ENCODE measurements around the gene NDST1.

Gene NDST1

GRCh38 chr5:150540615-150541396 is 32.9 kb downstream of the NDST1 start:
- no peak for DNase-seq (ENCODE audit: low read depth in 4 of 4, low spot score in 1 of 4)

DNA sequence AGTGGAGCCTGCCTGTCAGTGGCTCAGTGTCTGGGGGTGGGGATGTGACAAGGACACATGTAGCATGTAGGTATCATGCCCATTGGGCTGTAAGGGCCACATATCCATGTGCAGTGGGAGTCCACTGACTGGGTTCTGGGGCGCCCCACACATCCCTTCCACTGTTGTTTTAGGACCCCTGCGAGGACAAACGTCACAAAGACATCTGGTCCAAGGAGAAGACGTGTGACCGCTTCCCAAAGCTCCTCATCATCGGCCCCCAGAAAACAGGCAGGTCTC is 33.4 kb downstream of the NDST1 start:
- DNase-seq (ENCODE audit: low read depth in 4 of 4, low spot score in 1 of 4): no peak

- DNase-seq (ENCODE audit: low read depth in 4 of 4, low spot score in 1 of 4): no peak
These were observed 34.0 kb downstream of the NDST1 start for GRCh38 chr5:150541895-150542294.

- no peak for DNase-seq (ENCODE audit: low read depth in 4 of 4, low spot score in 1 of 4)
These were observed 35.1 kb downstream of the NDST1 start for GRCh38 chr5:150542933-150543445.

- peak; percentile 13 to 49 (median 41) for DNase-seq (ENCODE audit: low read depth in 4 of 4, low spot score in 1 of 4)
These were observed 36.8 kb downstream of the NDST1 start for GRCh38 chr5:150544611-150545219.

DNA sequence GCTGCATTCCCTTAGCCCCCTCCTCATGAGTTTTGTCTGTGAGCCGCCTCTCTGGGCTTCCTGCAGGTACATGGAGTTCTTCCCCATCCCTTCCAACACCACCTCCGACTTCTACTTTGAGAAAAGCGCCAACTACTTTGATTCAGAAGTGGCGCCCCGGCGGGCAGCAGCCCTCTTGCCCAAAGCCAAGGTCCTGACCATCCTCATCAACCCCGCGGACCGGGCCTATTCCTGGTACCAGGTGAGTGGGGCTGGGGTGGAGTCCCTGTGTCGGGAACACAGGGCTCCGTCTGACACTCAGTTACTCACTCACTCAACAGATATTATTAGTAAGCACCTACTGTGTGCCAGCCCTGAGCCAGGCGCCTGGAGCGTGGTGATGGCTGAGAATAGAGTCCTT is 37.3 kb downstream of the NDST1 start:
- DNase-seq (ENCODE audit: low read depth in 4 of 4, low spot score in 1 of 4): no peak

- DNase-seq (ENCODE audit: low read depth in 4 of 4, low spot score in 1 of 4): no peak
These were observed 40.2 kb downstream of the NDST1 start for GRCh38 chr5:150548123-150548522.

- DNase-seq (ENCODE audit: low read depth in 4 of 4, low spot score in 1 of 4): no peak
These were observed 41.8 kb downstream of the NDST1 start for GRCh38 chr5:150549735-150550134.

DNA sequence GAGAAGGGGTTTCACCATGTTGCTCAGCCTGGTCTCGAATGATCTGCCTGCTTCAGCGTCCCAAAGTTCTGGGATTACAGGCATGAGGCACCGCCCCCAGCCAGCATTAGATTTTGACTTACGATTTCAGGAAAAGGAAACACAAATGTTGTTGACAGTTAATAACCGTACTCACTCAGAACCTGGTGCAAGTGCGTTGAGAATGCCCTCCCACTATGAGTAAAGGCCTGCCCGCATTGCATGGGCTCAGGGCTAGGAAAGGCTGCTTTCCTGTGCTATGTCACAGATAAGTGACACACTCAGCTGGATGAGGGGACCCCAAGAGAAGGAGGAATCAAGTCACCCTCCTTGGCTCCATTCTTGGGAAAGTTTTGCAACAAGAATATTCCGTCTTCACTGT is 42.4 kb downstream of the NDST1 start:
- no peak for DNase-seq (ENCODE audit: low read depth in 4 of 4, low spot score in 1 of 4)

- no peak for DNase-seq (ENCODE audit: low read depth in 4 of 4, low spot score in 1 of 4)
These were observed 43.1 kb downstream of the NDST1 start for GRCh38 chr5:150551066-150551465.

DNA sequence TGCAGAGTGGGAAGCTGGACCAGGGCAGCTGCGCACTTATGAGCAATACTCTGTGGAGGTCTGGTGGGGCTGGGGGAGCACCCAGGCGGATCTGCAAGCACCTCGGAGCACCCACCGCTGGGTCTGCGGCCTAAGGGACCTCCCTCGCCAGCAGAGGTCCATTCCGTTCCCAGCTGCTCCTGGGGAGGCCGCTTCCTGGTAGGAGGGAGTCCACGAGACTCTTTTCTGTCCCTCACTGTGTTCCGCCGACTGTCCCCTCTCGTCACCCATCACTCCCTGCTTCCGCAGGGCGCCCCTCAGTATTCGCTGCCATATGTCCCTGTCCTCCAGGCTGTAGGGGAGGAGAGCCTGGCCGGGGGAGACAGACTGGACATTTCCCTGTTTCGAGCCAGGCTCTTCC is 45.5 kb downstream of the NDST1 start:
- no peak for DNase-seq (ENCODE audit: low read depth in 4 of 4, low spot score in 1 of 4)

- no peak for DNase-seq (ENCODE audit: low read depth in 4 of 4, low spot score in 1 of 4)
These were observed 46.0 kb downstream of the NDST1 start for GRCh38 chr5:150553911-150554310.

GRCh38 chr5:150554857-150555256 is 46.9 kb downstream of the NDST1 start:
- DNase-seq (ENCODE audit: low read depth in 4 of 4, low spot score in 1 of 4): no peak

- DNase-seq (ENCODE audit: low read depth in 4 of 4, low spot score in 1 of 4): no peak
These were observed 48.2 kb downstream of the NDST1 start for GRCh38 chr5:150556106-150556505.

GRCh38 chr5:150556859-150557508 is 49.1 kb downstream of the NDST1 start:
- no peak for DNase-seq (ENCODE audit: low read depth in 4 of 4, low spot score in 1 of 4)

- no peak for DNase-seq (ENCODE audit: low read depth in 4 of 4, low spot score in 1 of 4)
These were observed 49.6 kb downstream of the NDST1 start for GRCh38 chr5:150557509-150557872.

GRCh38 chr5:150558088-150558621 is 50.2 kb downstream of the NDST1 start:
- DNase-seq (ENCODE audit: low read depth in 4 of 4, low spot score in 1 of 4): no peak

- DNase-seq (ENCODE audit: low read depth in 4 of 4, low spot score in 1 of 4): no peak
These were observed 51.2 kb downstream of the NDST1 start for GRCh38 chr5:150559088-150559487.

- DNase-seq (ENCODE audit: low read depth in 4 of 4, low spot score in 1 of 4): no peak
These were observed 51.8 kb downstream of the NDST1 start for GRCh38 chr5:150559701-150560100.

DNA sequence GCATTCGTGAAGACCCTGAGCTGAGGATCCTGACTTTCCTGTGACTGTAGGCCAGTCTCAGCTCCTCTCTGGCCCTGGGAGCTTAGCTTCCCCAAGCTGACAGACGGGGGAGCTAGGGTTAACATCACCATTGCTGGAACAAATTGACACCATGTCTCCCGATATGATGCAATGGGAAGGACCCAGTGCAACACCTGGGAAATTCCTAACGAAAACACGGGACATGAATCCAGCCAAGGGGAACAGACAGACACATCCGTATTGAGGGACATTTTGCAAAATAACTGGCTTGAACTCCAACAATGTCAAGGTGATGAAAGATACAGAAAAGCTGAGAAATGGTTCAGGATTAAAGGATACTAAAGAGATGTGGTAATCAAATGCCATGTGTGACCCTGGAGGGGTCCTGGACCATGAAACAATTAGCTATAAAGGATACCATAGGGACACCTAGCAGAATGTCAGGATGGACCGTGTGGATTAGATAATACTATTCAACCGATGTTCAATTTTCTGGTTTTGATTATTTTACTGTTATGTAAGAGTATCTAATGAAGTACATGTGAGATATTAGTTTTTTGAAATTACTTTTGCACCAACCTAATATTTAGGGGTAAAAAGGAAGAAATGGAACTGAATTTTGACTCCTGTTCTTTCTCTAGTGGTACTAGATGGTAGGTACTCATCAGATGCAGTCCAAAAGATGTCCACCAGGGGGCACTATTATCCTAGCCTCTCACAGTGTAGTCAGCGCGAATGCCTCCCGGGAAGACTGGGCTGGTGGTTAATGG is 52.7 kb downstream of the NDST1 start:
- peak; percentile 79 to 94 (median 86) for DNase-seq (ENCODE audit: low read depth in 4 of 4, low spot score in 1 of 4)

DNA sequence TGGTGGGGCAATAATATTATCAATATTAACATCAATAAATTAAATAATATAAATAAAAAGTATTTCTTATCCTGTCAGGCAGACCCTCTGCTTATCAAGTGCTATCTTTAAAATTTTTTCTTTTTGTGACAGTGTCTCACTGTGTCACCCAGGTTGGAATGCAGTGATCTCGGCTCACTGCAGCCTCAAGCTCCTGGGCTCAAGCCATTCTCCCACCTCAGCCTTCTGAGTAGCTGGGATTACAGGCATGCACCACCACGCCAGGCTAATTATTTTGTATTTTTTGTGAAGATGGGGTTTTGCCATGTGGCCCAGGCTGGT is 53.2 kb downstream of the NDST1 start:
- no peak for DNase-seq (ENCODE audit: low read depth in 4 of 4, low spot score in 1 of 4)
